IMR-90 (cell line): ENCODE measurements around the gene DLGAP4. TPM values are rescaled to one million over a fixed set of nuclear protein-coding genes. Genes with fewer than 3 reads are reported as not detected.

Experiments used
- ATAC-seq: fragments of 200-7000 bp; cut with Tn5 transposase; 2 replicates; pipeline ENCODE4 v1.9.1; 2020; ENCODE audit warnings: low read depth, mild to moderate bottlenecking, moderate library complexity
- BruUV-seq: library from RNA; stranded (reverse); fragments of 400-500 nt; replicated peaks from 2 replicates; lab custom pipeline; 2021; lab: Mats Ljungman, UMichigan
- CTCF ChIA-PET: fragments of 300-600 bp; formaldehyde crosslinking; extraction: SDS; loops from one replicate; lab custom pipeline; 2021; ENCODE audit warnings: antibody characterized with exemption; lab: Yijun Ruan, JAX
- POLR2A ChIA-PET: fragments of 300-600 bp; sonication (Branson Sonifier 250); formaldehyde crosslinking; loops from one replicate; lab custom pipeline; 2022; ENCODE audit warnings: antibody characterized with exemption; ENCODE audit not compliant: unreplicated experiment; lab: Charles Lee
- DNase-seq: peaks from one replicate; pipeline ENCODE4 v3.0.0; 2013
- H2AFZ ChIP-seq: replicated peaks from 2 replicates; pipeline ENCODE3; 2013; ENCODE audit warnings: low read length, mild to moderate bottlenecking; ENCODE audit not compliant: poor library complexity
- H2AK5ac ChIP-seq: 2 replicates; pipeline ENCODE4 v1.6.1; 2013; ENCODE audit warnings: low read depth, low read length, inconsistent platforms
- H2AK9ac ChIP-seq: replicated peaks from 2 replicates; pipeline ENCODE3; 2013; ENCODE audit warnings: mild to moderate bottlenecking, low read depth, low read length, moderate library complexity; ENCODE audit not compliant: poor library complexity
- H2BK120ac ChIP-seq: 2 replicates; pipeline ENCODE4 v1.6.1; 2013; ENCODE audit warnings: low read depth, low read length, inconsistent platforms
- H2BK15ac ChIP-seq: 3 replicates; pipeline ENCODE4 v1.6.1; 2013; ENCODE audit warnings: low read depth, low read length, inconsistent platforms
- H2BK20ac ChIP-seq: 2 replicates; pipeline ENCODE4 v1.6.1; 2013; ENCODE audit warnings: low read depth, mild to moderate bottlenecking, inconsistent platforms, low read length, moderate library complexity
- H2BK5ac ChIP-seq: 2 replicates; pipeline ENCODE4 v1.6.1; 2013; ENCODE audit warnings: mild to moderate bottlenecking, low read depth, low read length, inconsistent platforms; ENCODE audit not compliant: poor library complexity, severe bottlenecking
- H3K14ac ChIP-seq: replicated peaks from 2 replicates; pipeline ENCODE4 v1.6.1; 2013; ENCODE audit warnings: low read depth, low read length, inconsistent platforms
- H3K18ac ChIP-seq: 2 replicates; pipeline ENCODE4 v1.6.1; 2013; ENCODE audit warnings: low read depth, low read length, control low read depth
- H3K23ac ChIP-seq: 2 replicates; pipeline ENCODE4 v1.6.1; 2013; ENCODE audit warnings: low read depth, low read length, inconsistent platforms
- H3K27ac ChIP-seq: 2 replicates; pipeline ENCODE4 v1.5.1; 2013; ENCODE audit warnings: mild to moderate bottlenecking, control low read depth, low read length; ENCODE audit not compliant: insufficient read depth
- H3K27me3 ChIP-seq: 2 replicates; pipeline ENCODE4 v1.6.1; 2013; ENCODE audit warnings: low read length; ENCODE audit not compliant: control insufficient read depth, insufficient read depth
- H3K36me3 ChIP-seq: 2 replicates; pipeline ENCODE4 v1.6.1; 2013; ENCODE audit warnings: low read length, mixed read lengths; ENCODE audit not compliant: control insufficient read depth, insufficient read depth
- H3K4ac ChIP-seq: 2 replicates; pipeline ENCODE4 v1.6.1; 2013; ENCODE audit warnings: low read depth, low read length, inconsistent platforms
- H3K4me1 ChIP-seq: 2 replicates; pipeline ENCODE4 v1.6.1; 2013; ENCODE audit warnings: low read length, mixed read lengths; ENCODE audit not compliant: control insufficient read depth, insufficient read depth
- H3K4me2 ChIP-seq: 2 replicates; pipeline ENCODE4 v1.6.1; 2013; ENCODE audit warnings: low read depth, mild to moderate bottlenecking, control low read depth, low read length, moderate library complexity
- H3K4me3 ChIP-seq: 2 replicates; pipeline ENCODE4 v1.5.1; 2013; ENCODE audit warnings: low read depth, mild to moderate bottlenecking, control low read depth, low read length, moderate library complexity; ENCODE audit not compliant: insufficient read depth
- H3K56ac ChIP-seq: 2 replicates; pipeline ENCODE4 v1.6.1; 2013; ENCODE audit warnings: low read length, inconsistent platforms; ENCODE audit not compliant: insufficient read depth; ENCODE audit errors: extremely low read depth
- H3K79me1 ChIP-seq, 2 experiments: 2 replicates each; pipeline ENCODE4 v1.6.1; 2013; ENCODE audit warnings: low read length in 2 of 2, inconsistent platforms in 1 of 2, low read depth in 1 of 2
- H3K9ac ChIP-seq: 2 replicates; pipeline ENCODE4 v1.6.1; 2013; ENCODE audit warnings: low read depth, low read length, control low read depth
- H3K9me1 ChIP-seq: 2 replicates; pipeline ENCODE4 v1.6.1; 2013; ENCODE audit warnings: low read length, inconsistent platforms; ENCODE audit not compliant: insufficient read depth
- H3K9me3 ChIP-seq: 2 replicates; pipeline ENCODE4 v1.6.1; 2013; ENCODE audit warnings: low read length; ENCODE audit not compliant: control insufficient read depth, insufficient read depth
- H4K20me1 ChIP-seq: 2 replicates; pipeline ENCODE4 v1.6.1; 2013; ENCODE audit warnings: low read length, inconsistent platforms; ENCODE audit not compliant: insufficient read depth
- H4K5ac ChIP-seq: 2 replicates; pipeline ENCODE4 v1.6.1; 2013; ENCODE audit warnings: mild to moderate bottlenecking, low read depth, low read length, control low read depth
- H4K8ac ChIP-seq, 2 experiments: 2 replicates each; pipeline ENCODE4 v1.6.1; 2013; ENCODE audit warnings: low read depth in 2 of 2, low read length in 2 of 2, control low read depth in 1 of 2, inconsistent platforms in 1 of 2
- H4K91ac ChIP-seq: 2 replicates; pipeline ENCODE4 v1.6.1; 2013; ENCODE audit warnings: low read depth, low read length, inconsistent platforms; ENCODE audit not compliant: insufficient read depth
- BHLHE40 ChIP-seq: fragments of 150-350 bp; IDR thresholded peaks from 2 replicates; pipeline ENCODE4 v1.6.1; 2016; ENCODE audit warnings: mild to moderate bottlenecking, low read depth, low read length
- CEBPB ChIP-seq: IDR thresholded peaks from 2 replicates; pipeline ENCODE4 v1.6.1; 2012; ENCODE audit warnings: low read depth, low read length, improper control_type of control experiment
- CHD1 ChIP-seq: IDR thresholded peaks from 2 replicates; pipeline ENCODE4 v1.6.1; 2012; ENCODE audit warnings: low read depth, low read length, improper control_type of control experiment
- MAFK ChIP-seq: IDR thresholded peaks from 2 replicates; pipeline ENCODE4 v1.6.1; 2012; ENCODE audit warnings: low read depth, low read length, improper control_type of control experiment
- MAZ ChIP-seq: IDR thresholded peaks from 2 replicates; pipeline ENCODE4 v1.6.1; 2012; ENCODE audit warnings: low read depth, mild to moderate bottlenecking, low read length, improper control_type of control experiment, moderate library complexity, borderline replicate concordance
- MXI1 ChIP-seq: IDR thresholded peaks from 2 replicates; pipeline ENCODE4 v1.6.1; 2012; ENCODE audit warnings: low read depth, mild to moderate bottlenecking, low read length, moderate library complexity, borderline replicate concordance
- NFE2L2 ChIP-seq: fragments of 150-350 bp; IDR thresholded peaks from 2 replicates; pipeline ENCODE4 v1.6.1; 2016; ENCODE audit warnings: low read depth, mild to moderate bottlenecking, low read length
- POLR2A ChIP-seq: IDR thresholded peaks from 2 replicates; pipeline ENCODE4 v1.6.1; 2012; ENCODE audit warnings: mild to moderate bottlenecking, low read depth, low read length
- RAD21 ChIP-seq: IDR thresholded peaks from 2 replicates; pipeline ENCODE4 v1.6.1; 2012; ENCODE audit warnings: low read length, improper control_type of control experiment
- RCOR1 ChIP-seq: IDR thresholded peaks from 2 replicates; pipeline ENCODE4 v1.6.1; 2012; ENCODE audit warnings: mild to moderate bottlenecking, low read length, improper control_type of control experiment; ENCODE audit not compliant: insufficient replicate concordance
- RFX5 ChIP-seq: IDR thresholded peaks from 2 replicates; pipeline ENCODE4 v1.8.0; 2012; ENCODE audit warnings: low read depth, mild to moderate bottlenecking, low read length, moderate library complexity
- WGBS, 2 experiments: methylation state at CpG; one replicate each; pipeline versions ENCODE4 v1.1.5 to v1.1.7; 2013; ENCODE audit warnings: missing lambda C conversion rate in 2 of 2; ENCODE audit not compliant: insufficient read length in 1 of 2; ENCODE audit errors: extremely low coverage in 2 of 2; 5-methylcytosine and 5-hydroxymethylcytosine counted together
- dilution Hi-C: fragments of 300-500 bp; cut with HindIII; formaldehyde crosslinking; loops from one replicate; pipeline ENCODE4 v1.14.3; 2018; ENCODE audit warnings: low sequenced_read_pairs; ENCODE audit not compliant: unreplicated experiment
- in situ Hi-C: fragments of 300-500 bp; cut with MboI; formaldehyde crosslinking; loops from 3 replicates; pipeline ENCODE4 v1.14.3; 2019; ENCODE audit warnings: low sequenced_read_pairs, inconsistent platforms, mixed read lengths
- intact Hi-C: fragments of 100-400 bp; cut with micrococcal nuclease; formaldehyde crosslinking; loops from 2 replicates; pipeline ENCODE4 v1.10.0; 2022
- polyA plus RNA-seq, 3 experiments: library from polyadenylated mRNA; depleted of rRNA; stranded (reverse); fragments of >200 nt; gene quantifications; 2 replicates each; pipeline ENCODE4 v1.2.3, GENCODE V29; 2012; ENCODE audit warnings: low replicate concordance in 1 of 3
- total RNA-seq: library from RNA; depleted of rRNA; stranded (reverse); fragments of >200 nt; gene quantifications from 2 replicates; pipeline ENCODE4 v1.2.3, GENCODE V29; 2012
- TF ChIP-seq, protein P1 (sequence below): conservative IDR thresholded peaks from 2 replicates; pipeline ENCODE4 v1.5.1; 2012; ENCODE audit warnings: mild to moderate bottlenecking, low read depth, low read length, improper control_type of control experiment
- TF ChIP-seq, protein P2 (sequence below): fragments of 150-350 bp; IDR thresholded peaks from 2 replicates; pipeline ENCODE4 v1.6.1; 2016; ENCODE audit warnings: low read depth, mild to moderate bottlenecking, low read length, moderate library complexity, borderline replicate concordance
- TF ChIP-seq, protein P3 (sequence below): fragments of 150-350 bp; IDR thresholded peaks from 2 replicates; pipeline ENCODE4 v1.6.1; 2017; ENCODE audit warnings: mild to moderate bottlenecking, antibody characterized with exemption, low read length, low read depth

Gene DLGAP4
- total and polyA plus RNA-seq, 2 of the 4 experiments (the other 2 are of a cell fraction) = 32.3 to 73.2 TPM

DNA sequence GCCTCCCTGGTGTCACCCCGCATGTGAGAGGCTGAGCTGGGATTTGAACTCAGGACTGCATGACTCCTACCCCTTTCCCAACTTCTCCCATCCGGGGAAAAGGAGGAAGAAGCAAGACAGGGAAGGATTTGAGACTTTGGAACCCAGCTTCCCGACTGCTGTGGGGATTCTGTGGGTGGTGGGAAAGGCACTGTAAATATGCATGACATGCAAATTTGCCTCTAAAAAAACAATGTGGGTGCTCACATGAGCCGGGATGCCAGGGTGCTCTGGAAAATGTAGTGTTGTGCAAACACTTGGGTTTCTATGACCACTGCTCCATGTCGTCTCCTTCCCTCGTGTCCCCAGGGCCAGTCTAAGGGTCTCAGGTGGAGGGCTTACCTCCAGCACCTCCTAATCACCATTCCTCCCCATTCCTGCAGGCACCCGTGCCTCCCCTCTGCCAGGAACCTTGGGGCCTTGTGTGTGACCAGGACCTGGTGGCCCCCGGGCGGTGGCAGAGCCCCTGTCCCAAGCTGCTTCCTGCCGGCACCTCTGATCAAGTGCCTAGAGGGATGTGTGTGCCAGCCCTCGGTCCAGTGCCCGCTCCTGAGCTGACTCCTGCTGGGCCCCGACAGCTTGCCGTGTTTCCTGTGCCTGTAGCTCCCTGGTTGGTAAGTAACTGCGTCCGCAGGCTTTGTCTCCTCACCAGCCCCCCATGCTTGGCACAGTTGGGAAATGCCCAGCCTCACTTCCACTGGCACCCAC, 60.7 kb downstream of the DLGAP4 start:
- H2BK120ac ChIP-seq = no peak overlapping the region
- intact Hi-C loops (no loop called here), dilution Hi-C loops (no loop called here), in situ Hi-C loops (no loop called here)
- H4K20me1 ChIP-seq = no peaks in the 10 kb centered on the region
- no peak overlapping the region for H4K8ac ChIP-seq
- H3K9me3 ChIP-seq = no peaks in the 10 kb centered on the region
- CTCF ChIA-PET = no interaction called here
- TF ChIP-seq MAZ (no peak), CHD1 (no peak), POLR2A (no peak), RAD21 (no peak), NFE2L2 (no peak), MXI1 (no peak), BHLHE40 (no peak), RFX5 (no peak), MAFK (no peak), CEBPB (no peak), RCOR1 (no peak)
- TF ChIP-seq, protein P1, sequence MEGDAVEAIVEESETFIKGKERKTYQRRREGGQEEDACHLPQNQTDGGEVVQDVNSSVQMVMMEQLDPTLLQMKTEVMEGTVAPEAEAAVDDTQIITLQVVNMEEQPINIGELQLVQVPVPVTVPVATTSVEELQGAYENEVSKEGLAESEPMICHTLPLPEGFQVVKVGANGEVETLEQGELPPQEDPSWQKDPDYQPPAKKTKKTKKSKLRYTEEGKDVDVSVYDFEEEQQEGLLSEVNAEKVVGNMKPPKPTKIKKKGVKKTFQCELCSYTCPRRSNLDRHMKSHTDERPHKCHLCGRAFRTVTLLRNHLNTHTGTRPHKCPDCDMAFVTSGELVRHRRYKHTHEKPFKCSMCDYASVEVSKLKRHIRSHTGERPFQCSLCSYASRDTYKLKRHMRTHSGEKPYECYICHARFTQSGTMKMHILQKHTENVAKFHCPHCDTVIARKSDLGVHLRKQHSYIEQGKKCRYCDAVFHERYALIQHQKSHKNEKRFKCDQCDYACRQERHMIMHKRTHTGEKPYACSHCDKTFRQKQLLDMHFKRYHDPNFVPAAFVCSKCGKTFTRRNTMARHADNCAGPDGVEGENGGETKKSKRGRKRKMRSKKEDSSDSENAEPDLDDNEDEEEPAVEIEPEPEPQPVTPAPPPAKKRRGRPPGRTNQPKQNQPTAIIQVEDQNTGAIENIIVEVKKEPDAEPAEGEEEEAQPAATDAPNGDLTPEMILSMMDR = no peak
- TF ChIP-seq, protein P2, sequence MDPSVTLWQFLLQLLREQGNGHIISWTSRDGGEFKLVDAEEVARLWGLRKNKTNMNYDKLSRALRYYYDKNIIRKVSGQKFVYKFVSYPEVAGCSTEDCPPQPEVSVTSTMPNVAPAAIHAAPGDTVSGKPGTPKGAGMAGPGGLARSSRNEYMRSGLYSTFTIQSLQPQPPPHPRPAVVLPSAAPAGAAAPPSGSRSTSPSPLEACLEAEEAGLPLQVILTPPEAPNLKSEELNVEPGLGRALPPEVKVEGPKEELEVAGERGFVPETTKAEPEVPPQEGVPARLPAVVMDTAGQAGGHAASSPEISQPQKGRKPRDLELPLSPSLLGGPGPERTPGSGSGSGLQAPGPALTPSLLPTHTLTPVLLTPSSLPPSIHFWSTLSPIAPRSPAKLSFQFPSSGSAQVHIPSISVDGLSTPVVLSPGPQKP = no peak
- TF ChIP-seq, protein P3, sequence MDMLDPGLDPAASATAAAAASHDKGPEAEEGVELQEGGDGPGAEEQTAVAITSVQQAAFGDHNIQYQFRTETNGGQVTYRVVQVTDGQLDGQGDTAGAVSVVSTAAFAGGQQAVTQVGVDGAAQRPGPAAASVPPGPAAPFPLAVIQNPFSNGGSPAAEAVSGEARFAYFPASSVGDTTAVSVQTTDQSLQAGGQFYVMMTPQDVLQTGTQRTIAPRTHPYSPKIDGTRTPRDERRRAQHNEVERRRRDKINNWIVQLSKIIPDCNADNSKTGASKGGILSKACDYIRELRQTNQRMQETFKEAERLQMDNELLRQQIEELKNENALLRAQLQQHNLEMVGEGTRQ = no peak
- 49% methylated on average over 4 of the region's 16 CpGs; no CpG with 5 or more reads in 1 of the 2 experiments for WGBS, 2 experiments
- H3K4me2 ChIP-seq = no peak overlapping the region
- H2BK5ac ChIP-seq = no peak overlapping the region
- no peak overlapping the region for H2AK5ac ChIP-seq
- no peak overlapping the region for H3K14ac ChIP-seq
- DNase-seq (no peak), ATAC-seq (no peak)
- H2BK15ac ChIP-seq = no peak overlapping the region
- BruUV-seq = no TSS peak
- H3K4me1 ChIP-seq = no peaks in the 10 kb centered on the region
- no peak overlapping the region for H3K27ac ChIP-seq
- H3K9ac ChIP-seq = no peak overlapping the region
- no peak overlapping the region for H4K91ac ChIP-seq
- POLR2A ChIA-PET = no interaction called here
- no peak overlapping the region for H2AFZ ChIP-seq
- H3K9me1 ChIP-seq = 0 out of 2 replicates have a peak, but pooled peaks cover 3% of the 10 kb centered on the region
- no peaks in the 10 kb centered on the region for H3K36me3 ChIP-seq
- no peak overlapping the region for H3K4ac ChIP-seq
- no peak overlapping the region for H2AK9ac ChIP-seq
- H3K23ac ChIP-seq = no peak overlapping the region
- no peak overlapping the region for H3K4me3 ChIP-seq
- no peaks in the 10 kb centered on the region for H3K79me1 ChIP-seq
- no peak overlapping the region for H4K5ac ChIP-seq
- H3K56ac ChIP-seq = no peak overlapping the region
- H3K27me3 ChIP-seq = peaks cover 49% of the 10 kb centered on the region
- no peak overlapping the region for H3K18ac ChIP-seq
- H2BK20ac ChIP-seq = no peak overlapping the region
